Measurements from ENCODE around the gene ACOX2. TPM values are rescaled to one million over a fixed set of nuclear protein-coding genes. Genes with fewer than 3 reads are reported as not detected.

The ACOX2 gene
- total RNA-seq, 1 donor from 2014 or later = 14.3 TPM

- ATAC-seq = no peak
Measured at GRCh38 chr3:58566398-58567250, 29.6 kb upstream of the ACOX2 start.

GRCh38 chr3:58565621-58566397 is 28.8 kb upstream of the ACOX2 start:
- no peak for ATAC-seq

- peak; percentile 45 for ATAC-seq
Measured at GRCh38 chr3:58564456-58565160, 27.6 kb upstream of the ACOX2 start.

GRCh38 chr3:58564054-58564453 is 27.1 kb upstream of the ACOX2 start:
- no peak for ATAC-seq

GRCh38 chr3:58563386-58564035 is 26.5 kb upstream of the ACOX2 start:
- no peak for ATAC-seq

GRCh38 chr3:58562498-58562897 is 25.5 kb upstream of the ACOX2 start:
- no peak for ATAC-seq

GRCh38 chr3:58560771-58561311 is 23.9 kb upstream of the ACOX2 start:
- no peak for ATAC-seq

GRCh38 chr3:58559586-58559985 is 22.6 kb upstream of the ACOX2 start:
- ATAC-seq = no peak

- no peak for ATAC-seq
Measured at GRCh38 chr3:58557491-58557890, 20.5 kb upstream of the ACOX2 start.

GRCh38 chr3:58556761-58557221 is 19.8 kb upstream of the ACOX2 start:
- no peak for ATAC-seq

- ATAC-seq = no peak
Measured at GRCh38 chr3:58556001-58556400, 19.0 kb upstream of the ACOX2 start.

- ATAC-seq = no peak
Measured at GRCh38 chr3:58555203-58555602, 18.2 kb upstream of the ACOX2 start.

- no peak for ATAC-seq
Measured at GRCh38 chr3:58553003-58553402, 16.0 kb upstream of the ACOX2 start.

GRCh38 chr3:58551636-58552180 is 14.7 kb upstream of the ACOX2 start:
- no peak for ATAC-seq

- ATAC-seq = no peak
Measured at GRCh38 chr3:58544541-58544940, 7.6 kb upstream of the ACOX2 start.

GRCh38 chr3:58540176-58540858 is 3.3 kb upstream of the ACOX2 start:
- ATAC-seq = no peak

- no peak for ATAC-seq
Measured at GRCh38 chr3:58539626-58540025, 2.6 kb upstream of the ACOX2 start.

GRCh38 chr3:58537412-58538301 is 667 bp upstream of the ACOX2 start:
- ATAC-seq = peak; percentile 71

- ATAC-seq = no peak
Measured at GRCh38 chr3:58535531-58536500, 1.2 kb downstream of the ACOX2 start.
